DOHH2 (cell line): ENCODE data around the gene ZNF805.

Source experiments
- EZH2phosphoT487 ChIP-seq: fragments of 200-600 bp; sonication (generic); IDR thresholded peaks from 2 replicates; pipeline ENCODE4 v1.6.1; 2017; ENCODE audit warnings: borderline replicate concordance, mild to moderate bottlenecking, antibody characterized with exemption, low read length, moderate library complexity, mixed read lengths
- TF ChIP-seq, protein P1 (sequence below): fragments of 200-600 bp; sonication (generic); IDR thresholded peaks from one replicate; pipeline ENCODE4 v1.5.1; 2014; ENCODE audit warnings: antibody characterized with exemption, mild to moderate bottlenecking, low read depth, low read length; ENCODE audit not compliant: poor library complexity, severe bottlenecking

DNA sequence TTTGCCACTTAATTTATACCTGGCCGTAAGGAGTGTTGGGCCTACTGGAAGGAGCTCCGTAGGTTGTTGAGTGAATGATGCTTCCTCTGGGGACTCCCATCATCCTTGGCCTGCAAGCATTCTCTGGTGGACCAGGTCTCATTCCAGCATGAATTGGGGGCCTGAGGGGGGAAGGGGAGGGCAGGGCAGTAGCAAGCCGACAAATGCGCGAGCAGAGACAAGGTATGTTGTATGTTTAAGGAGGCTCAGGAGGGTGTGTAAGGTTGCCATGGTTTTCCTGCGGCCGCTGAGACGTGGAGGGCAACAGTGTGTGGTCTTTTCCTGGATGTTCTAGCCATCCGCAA lies 48.4 kb upstream of the ZNF805 start:
- no peak for TF ChIP-seq EZH2phosphoT487
- TF ChIP-seq, protein P1, sequence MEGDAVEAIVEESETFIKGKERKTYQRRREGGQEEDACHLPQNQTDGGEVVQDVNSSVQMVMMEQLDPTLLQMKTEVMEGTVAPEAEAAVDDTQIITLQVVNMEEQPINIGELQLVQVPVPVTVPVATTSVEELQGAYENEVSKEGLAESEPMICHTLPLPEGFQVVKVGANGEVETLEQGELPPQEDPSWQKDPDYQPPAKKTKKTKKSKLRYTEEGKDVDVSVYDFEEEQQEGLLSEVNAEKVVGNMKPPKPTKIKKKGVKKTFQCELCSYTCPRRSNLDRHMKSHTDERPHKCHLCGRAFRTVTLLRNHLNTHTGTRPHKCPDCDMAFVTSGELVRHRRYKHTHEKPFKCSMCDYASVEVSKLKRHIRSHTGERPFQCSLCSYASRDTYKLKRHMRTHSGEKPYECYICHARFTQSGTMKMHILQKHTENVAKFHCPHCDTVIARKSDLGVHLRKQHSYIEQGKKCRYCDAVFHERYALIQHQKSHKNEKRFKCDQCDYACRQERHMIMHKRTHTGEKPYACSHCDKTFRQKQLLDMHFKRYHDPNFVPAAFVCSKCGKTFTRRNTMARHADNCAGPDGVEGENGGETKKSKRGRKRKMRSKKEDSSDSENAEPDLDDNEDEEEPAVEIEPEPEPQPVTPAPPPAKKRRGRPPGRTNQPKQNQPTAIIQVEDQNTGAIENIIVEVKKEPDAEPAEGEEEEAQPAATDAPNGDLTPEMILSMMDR, result no peak
